ENCODE results near the gene PSMD4. TPM values are rescaled to one million over a fixed set of nuclear protein-coding genes. Genes with fewer than 3 reads are reported as not detected.

The PSMD4 gene
- polyA plus RNA-seq, 2 of the 4 experiments (the other 2 are of a cell fraction): 207 to 265 TPM

GRCh38 chr1:151251656-151252470 lies 2.7 kb upstream of the PSMD4 start (continued):
- peak; percentile 61 to 76 for TF ChIP-seq RAD21 (conservative IDR thresholded peaks at IDR 0.05 in 1 of 2, IDR thresholded peaks at IDR 0.05 in 1 of 2)
- TF ChIP-seq HMGXB4 (CRISPR knock-in tag; IDR thresholded peaks at IDR 0.05; ENCODE audit: borderline replicate concordance): no peak
- no peak for TF ChIP-seq TP53 (CRISPR knock-in tag; IDR thresholded peaks at IDR 0.05)
- no peak for TF ChIP-seq BCL3 (IDR thresholded peaks at IDR 0.05)
- TF ChIP-seq POLR2A (IDR thresholded peaks at IDR 0.05; ENCODE audit: low read length): no peak
- no peak for TF ChIP-seq BHLHE40 (IDR thresholded peaks at IDR 0.05; ENCODE audit: low read depth, low read length)
- TF ChIP-seq EP300 (IDR thresholded peaks at IDR 0.05): no peak
- TF ChIP-seq JUN (IDR thresholded peaks at IDR 0.05): no peak
- TF ChIP-seq KDM1A (IDR thresholded peaks at IDR 0.05; ENCODE audit: low read depth): no peak

- H3K9me3 ChIP-seq: no peaks in the 10 kb centered on the region
- peaks cover 6% of the 10 kb centered on the region; the same call in 1 of the 3 replicates for H3K4me1 ChIP-seq
- H3K27ac ChIP-seq: peak overlapping the region; percentile 93 to 95
- 23% methylated on average over 10 of the region's 10 CpGs for WGBS (ENCODE audit: missing lambda C conversion rate)
- peak overlapping the region; percentile 77 for H3K4me3 ChIP-seq
- ChIA-PET CTCF (interaction anchor here (1.3 to 3.7 kb wide), 4 partner anchors 26 to 85 kb away, joined by 4 to 18 read pairs (median 4); no protein-coding TSS in a partner anchor), POLR2A (interaction anchor here (1.1 to 1.7 kb wide), 4 partner anchors 26 to 115 kb away, joined by 3 to 18 read pairs (median 6); partner anchors contain the start of genes VPS72 and ZNF687)
- H3K4me2 ChIP-seq: peak overlapping the region; percentile 90
- peak in 1 of 2 experiments; percentile 12 for DNase-seq (ENCODE audit: low read depth in 1 of 2, low spot score in 1 of 2)
- no peak for FAIRE-seq
- TF ChIP-seq ZC3H11A (IDR thresholded peaks at IDR 0.05) (no peak), RCOR1 (IDR thresholded peaks at IDR 0.05; ENCODE audit: low read depth, low read length) (no peak), KDM5A (IDR thresholded peaks at IDR 0.05) (no peak), ZSCAN20 (CRISPR knock-in tag; IDR thresholded peaks at IDR 0.05) (no peak)
- ATAC-seq: no peak
Observed at GRCh38 chr1:151255381-151255780, 847 bp downstream of the PSMD4 start.

GRCh38 chr1:151259351-151259750 lies 4.8 kb downstream of the PSMD4 start:
- FAIRE-seq (no peak), ATAC-seq (no peak), DNase-seq (ENCODE audit: low read depth in 1 of 2, low spot score in 1 of 2) (no peak)
- Histone ChIP-seq H3K27ac (no peak overlapping the region), H3K4me2 (no peak overlapping the region), H3K4me1 (peaks cover 6% of the 10 kb centered on the region; the same call in 1 of the 3 replicates), H3K4me3 (no peak overlapping the region), H3K9me3 (no peaks in the 10 kb centered on the region)
- TF ChIP-seq CEBPB (IDR thresholded peaks at IDR 0.05): no peak
- TF ChIP-seq MAFK (IDR thresholded peaks at IDR 0.05; ENCODE audit: partially characterized antibody): no peak
- TF ChIP-seq HES2 (IDR thresholded peaks at IDR 0.05): no peak
- TF ChIP-seq HOXB5 (CRISPR knock-in tag; IDR thresholded peaks at IDR 0.05): no peak
- TF ChIP-seq KDM1A (IDR thresholded peaks at IDR 0.05; ENCODE audit: low read depth): no peak
- TF ChIP-seq BCL3 (IDR thresholded peaks at IDR 0.05): no peak
- TF ChIP-seq RARB (CRISPR knock-in tag; IDR thresholded peaks at IDR 0.05): no peak
- no peak for TF ChIP-seq SREBF2 (IDR thresholded peaks at IDR 0.05)
- ChIA-PET POLR2A (no interaction called here), CTCF (interaction anchor here (1.2 kb wide), 1 partner anchor 9 kb away, joined by 4 read pairs; no protein-coding TSS in a partner anchor)
- 94% methylated on average over 2 of the region's 2 CpGs for WGBS (ENCODE audit: missing lambda C conversion rate)
